PC-3 (cell line): ENCODE results near the gene RBM47. TPM values are rescaled to one million over a fixed set of nuclear protein-coding genes. Genes with fewer than 3 reads are reported as not detected.

Source experiments
- ATAC-seq: fragments of 200-7000 bp; cut with Tn5 transposase; 2 replicates; pipeline ENCODE4 v1.9.1; 2020; ENCODE audit warnings: mild to moderate bottlenecking, moderate library complexity
- BruUV-seq: library from RNA; stranded (reverse); fragments of 400-500 nt; replicated peaks from 2 replicates; lab custom pipeline; 2021; lab: Mats Ljungman, UMichigan
- CTCF ChIA-PET: fragments of 300-600 bp; sonication (Branson Sonifier 250); formaldehyde crosslinking; loops from one replicate; lab custom pipeline; 2022; ENCODE audit warnings: antibody characterized with exemption; lab: Charles Lee
- POLR2A ChIA-PET: fragments of 300-600 bp; sonication (Branson Sonifier 250); formaldehyde crosslinking; loops from one replicate; lab custom pipeline; 2022; ENCODE audit warnings: antibody characterized with exemption; ENCODE audit not compliant: unreplicated experiment; lab: Charles Lee
- DNase-seq: peaks from one replicate; pipeline ENCODE4 v3.0.0-alpha.2; 2015
- H2AFZ ChIP-seq: fragments of 300-600 bp; sonication (generic); 2 replicates; pipeline ENCODE4 v1.6.0; 2016; ENCODE audit warnings: antibody characterized with exemption, low read length
- H3F3A ChIP-seq: fragments of 300-600 bp; sonication (generic); one replicate; pipeline ENCODE4 v1.6.0; 2017; ENCODE audit warnings: antibody characterized with exemption, low read length, control low read depth, mild to moderate bottlenecking; ENCODE audit not compliant: unreplicated experiment
- H3K27ac ChIP-seq: fragments of 300-600 bp; sonication (generic); 2 replicates; pipeline ENCODE4 v1.5.1; 2016; ENCODE audit warnings: mild to moderate bottlenecking, low read length
- H3K27me3 ChIP-seq: fragments of 300-600 bp; sonication (generic); 2 replicates; pipeline ENCODE4 v1.6.1; 2016; ENCODE audit warnings: low read length, mixed read lengths
- H3K36me3 ChIP-seq: fragments of 300-600 bp; sonication (generic); 2 replicates; pipeline ENCODE4 v1.6.1; 2016; ENCODE audit warnings: low read depth, mixed run types, low read length, mixed read lengths
- H3K4me1 ChIP-seq: fragments of 300-600 bp; sonication (generic); 2 replicates; pipeline ENCODE4 v1.5.1; 2016; ENCODE audit warnings: low read length; ENCODE audit not compliant: insufficient read depth
- H3K4me2 ChIP-seq: fragments of 300-600 bp; sonication (generic); 2 replicates; pipeline ENCODE4 v1.6.0; 2016; ENCODE audit warnings: low read length
- H3K4me3 ChIP-seq: fragments of 300-600 bp; sonication (generic); 2 replicates; pipeline ENCODE4 v1.5.1; 2016; ENCODE audit warnings: mild to moderate bottlenecking, low read length, mixed read lengths
- H3K79me2 ChIP-seq: fragments of 300-600 bp; sonication (generic); 2 replicates; pipeline ENCODE4 v1.6.1; 2017; ENCODE audit warnings: low read length, mixed read lengths
- H3K9ac ChIP-seq: fragments of 300-600 bp; sonication (generic); 2 replicates; pipeline ENCODE4 v1.6.0; 2016; ENCODE audit warnings: mild to moderate bottlenecking, low read length
- H3K9me2 ChIP-seq: fragments of 300-600 bp; sonication (generic); replicated peaks from 2 replicates; pipeline ENCODE4 v1.6.1; 2016; ENCODE audit warnings: mixed run types, low read length, mixed read lengths
- H3K9me3 ChIP-seq: fragments of 300-600 bp; sonication (generic); 2 replicates; pipeline ENCODE4 v1.6.1; 2016; ENCODE audit warnings: low read length, mixed read lengths
- H4K20me1 ChIP-seq: fragments of 300-600 bp; sonication (generic); 2 replicates; pipeline ENCODE4 v1.6.1; 2016; ENCODE audit warnings: low read length, mixed read lengths
- CTCF ChIP-seq: fragments of 300-600 bp; sonication (generic); conservative IDR thresholded peaks from 2 replicates; pipeline ENCODE4 v1.5.1; 2017; ENCODE audit warnings: antibody characterized with exemption, low read depth, mild to moderate bottlenecking, low read length
- EZH2 ChIP-seq: fragments of 300-600 bp; sonication (generic); IDR thresholded peaks from one replicate; pipeline ENCODE4 v1.6.1; 2017; ENCODE audit warnings: antibody characterized with exemption, mild to moderate bottlenecking, low read length; ENCODE audit not compliant: unreplicated experiment
- EZH2phosphoT487 ChIP-seq: fragments of 300-600 bp; sonication (generic); IDR thresholded peaks from 2 replicates; pipeline ENCODE4 v1.6.1; 2018; ENCODE audit warnings: mild to moderate bottlenecking, antibody characterized with exemption, low read length, borderline replicate concordance
- intact Hi-C: fragments of 100-400 bp; cut with micrococcal nuclease; formaldehyde crosslinking; loops from 2 replicates; pipeline ENCODE4 v1.9.0; 2023
- total RNA-seq: library from RNA; depleted of rRNA; stranded (reverse); fragments of >200 nt; gene quantifications from 2 replicates; pipeline ENCODE4 v1.2.3, GENCODE V29; 2014

Gene RBM47
- total RNA-seq, 1 experiment from 2014 or later = 34.7 TPM

GRCh38 chr4:40418430-40419230 lies 211.0 kb downstream of the RBM47 start:
- H3K4me1 ChIP-seq = no peaks in the 10 kb centered on the region
- no peaks in the 10 kb centered on the region for H3K9me3 ChIP-seq
- H3F3A ChIP-seq = no peaks in the 10 kb centered on the region
- H3K27ac ChIP-seq = no peak overlapping the region
- H2AFZ ChIP-seq = no peak overlapping the region
- DNase-seq (no peak), ATAC-seq (no peak)
- H3K4me3 ChIP-seq = no peak overlapping the region
- no peaks in the 10 kb centered on the region for H3K27me3 ChIP-seq
- H3K4me2 ChIP-seq = no peak overlapping the region
- ChIA-PET CTCF (no interaction called here), POLR2A (no interaction called here)
- no peak overlapping the region for H3K9ac ChIP-seq
- H4K20me1 ChIP-seq = no peaks in the 10 kb centered on the region
- H3K79me2 ChIP-seq = no peaks in the 10 kb centered on the region
- no peaks in the 10 kb centered on the region for H3K9me2 ChIP-seq
- BruUV-seq = no TSS peak
- TF ChIP-seq CTCF = no peak
- TF ChIP-seq EZH2 = no peak
- no peak for TF ChIP-seq EZH2phosphoT487
- intact Hi-C loops = no loop called here
- no peaks in the 10 kb centered on the region for H3K36me3 ChIP-seq

- no peaks in the 10 kb centered on the region for H4K20me1 ChIP-seq
- H3K9ac ChIP-seq = no peak overlapping the region
- no peaks in the 10 kb centered on the region for H3K79me2 ChIP-seq
- no peak overlapping the region for H3K27ac ChIP-seq
- no peak overlapping the region for H2AFZ ChIP-seq
- intact Hi-C loops = no loop called here
- H3K9me3 ChIP-seq = no peaks in the 10 kb centered on the region
- POLR2A ChIA-PET = no interaction called here
- no peak overlapping the region for H3K4me3 ChIP-seq
- DNase-seq = no peak
- CTCF ChIA-PET = no interaction called here
- H3K27me3 ChIP-seq = no peaks in the 10 kb centered on the region
- no TSS peak for BruUV-seq
- no peaks in the 10 kb centered on the region for H3K4me1 ChIP-seq
- no peaks in the 10 kb centered on the region for H3K9me2 ChIP-seq
- ATAC-seq = no peak
- H3F3A ChIP-seq = no peaks in the 10 kb centered on the region
- TF ChIP-seq EZH2 (no peak), CTCF (no peak), EZH2phosphoT487 (no peak)
- no peak overlapping the region for H3K4me2 ChIP-seq
- no peaks in the 10 kb centered on the region for H3K36me3 ChIP-seq
These were observed 211.7 kb downstream of the RBM47 start for GRCh38 chr4:40417941-40418340.

GRCh38 chr4:40414673-40415072 lies 215.0 kb downstream of the RBM47 start:
- POLR2A ChIA-PET = no interaction called here
- no peaks in the 10 kb centered on the region for H3K4me1 ChIP-seq
- ATAC-seq (no peak), DNase-seq (no peak)
- no peaks in the 10 kb centered on the region for H3K9me3 ChIP-seq
- no peak overlapping the region for H3K9ac ChIP-seq
- H3K27me3 ChIP-seq = no peaks in the 10 kb centered on the region
- no TSS peak for BruUV-seq
- no peak overlapping the region for H2AFZ ChIP-seq
- H4K20me1 ChIP-seq = no peaks in the 10 kb centered on the region
- no peak overlapping the region for H3K4me3 ChIP-seq
- no peaks in the 10 kb centered on the region for H3K79me2 ChIP-seq
- no peak overlapping the region for H3K27ac ChIP-seq
- no peaks in the 10 kb centered on the region for H3F3A ChIP-seq
- H3K36me3 ChIP-seq = no peaks in the 10 kb centered on the region
- H3K9me2 ChIP-seq = no peaks in the 10 kb centered on the region
- CTCF ChIA-PET = no interaction called here
- no peak for TF ChIP-seq CTCF
- no peak for TF ChIP-seq EZH2phosphoT487
- no peak for TF ChIP-seq EZH2
- intact Hi-C loops = no loop called here
- no peak overlapping the region for H3K4me2 ChIP-seq
